Left renal pelvis (tissue), 4 donors: ENCODE results near the gene LRCH3. TPM values are rescaled to one million over a fixed set of nuclear protein-coding genes. Genes with fewer than 3 reads are reported as not detected.
"Not testable (repeated sequence)": the region's sequence is repeated elsewhere in the genome, so short reads cannot be mapped to it uniquely, and the experiment has no call there.

Experiments used
- DNase-seq, 4 donors: peaks; one replicate each; pipeline ENCODE4 v3.0.0-alpha.2; 2013; ENCODE audit warnings: low read depth in 4 of 4, low spot score in 3 of 4
- polyA plus RNA-seq, 4 donors: library from polyadenylated mRNA; unstranded; fragments of 120-200 nt; gene quantifications; one replicate each; pipeline ENCODE4 v1.2.1, GENCODE V29; 2013; ENCODE audit not compliant: insufficient read length in 4 of 4

The LRCH3 gene
- polyA plus RNA-seq, 4 donors = 35.0 to 52.9 (median 38.8) TPM

DNA sequence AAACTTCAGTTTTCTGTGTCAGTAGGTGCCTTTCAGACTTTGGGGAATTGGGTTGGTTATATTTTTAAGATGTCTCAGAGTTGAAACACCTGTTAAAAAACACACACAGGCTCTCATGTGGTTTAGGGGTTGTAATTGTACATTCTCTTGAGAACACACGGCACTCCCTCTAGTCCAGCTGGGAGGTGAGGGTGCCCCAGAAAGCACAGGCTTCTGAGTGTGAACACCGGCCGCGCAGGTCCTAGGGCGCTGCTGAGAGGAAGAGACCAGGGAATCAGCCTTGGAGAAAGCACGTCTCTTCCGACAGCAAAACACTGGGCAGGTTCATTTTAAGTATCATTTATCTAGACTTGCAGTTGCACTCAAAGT is 90.9 kb downstream of the LRCH3 start:
- DNase-seq = no peak

DNA sequence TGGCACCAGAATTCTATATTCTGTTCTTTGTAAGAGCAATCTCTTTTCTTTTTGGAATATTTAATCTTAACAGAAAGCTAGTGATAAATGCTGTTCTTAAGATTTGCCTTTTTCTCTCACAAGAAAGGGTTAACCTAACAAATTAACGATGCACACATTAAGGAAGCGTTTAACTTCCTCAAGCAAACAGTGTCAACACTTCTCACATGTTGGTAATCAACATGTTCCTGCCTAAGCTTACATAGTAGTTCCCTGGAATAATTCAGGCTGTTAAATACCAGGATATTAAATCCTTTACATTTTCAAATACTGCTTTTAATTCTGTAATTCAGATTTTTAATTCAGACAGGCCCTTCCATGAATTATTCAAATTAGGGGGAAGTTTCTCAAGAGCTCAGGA is 91.5 kb downstream of the LRCH3 start:
- no peak for DNase-seq

DNA sequence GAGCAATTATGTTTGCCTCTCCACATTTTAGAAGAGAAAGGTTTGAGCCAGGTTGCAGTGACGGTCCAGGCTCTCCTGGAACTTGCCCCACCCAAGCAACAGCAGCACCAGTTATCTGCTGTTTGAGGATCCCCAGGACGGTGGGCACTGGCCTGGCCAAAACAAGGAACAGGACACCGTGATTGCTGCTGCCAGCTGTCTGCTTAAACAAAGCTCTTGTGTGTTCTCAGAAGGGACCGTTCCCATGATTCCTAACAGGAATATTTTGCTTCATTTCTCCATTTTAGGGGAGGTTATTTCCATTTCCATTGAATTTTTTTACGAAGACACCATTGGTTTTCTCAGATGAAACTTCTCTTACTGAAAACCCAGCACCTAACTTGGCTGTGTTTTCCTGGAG is 92.5 kb downstream of the LRCH3 start:
- no peak for DNase-seq

DNA sequence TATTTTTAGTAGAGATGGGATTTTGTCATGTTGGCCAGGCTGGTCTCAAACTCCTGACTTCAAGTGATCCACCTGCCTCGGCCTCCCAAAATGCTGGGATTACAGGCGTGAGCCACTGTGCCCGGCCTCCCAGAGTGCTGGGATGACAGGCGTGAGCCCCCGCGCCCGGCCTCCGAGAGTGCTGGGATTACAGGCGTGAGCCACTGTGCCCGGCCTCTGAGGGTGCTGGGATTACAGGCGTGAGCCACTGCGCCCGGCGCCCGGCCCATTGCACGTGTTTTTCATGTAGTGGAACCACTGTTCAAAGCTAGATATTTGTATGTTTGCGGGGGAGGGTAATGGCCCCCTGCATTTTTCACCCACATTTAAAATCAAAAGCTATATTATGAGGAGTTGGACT is 93.3 kb downstream of the LRCH3 start:
- not testable (repeated sequence) for DNase-seq

DNA sequence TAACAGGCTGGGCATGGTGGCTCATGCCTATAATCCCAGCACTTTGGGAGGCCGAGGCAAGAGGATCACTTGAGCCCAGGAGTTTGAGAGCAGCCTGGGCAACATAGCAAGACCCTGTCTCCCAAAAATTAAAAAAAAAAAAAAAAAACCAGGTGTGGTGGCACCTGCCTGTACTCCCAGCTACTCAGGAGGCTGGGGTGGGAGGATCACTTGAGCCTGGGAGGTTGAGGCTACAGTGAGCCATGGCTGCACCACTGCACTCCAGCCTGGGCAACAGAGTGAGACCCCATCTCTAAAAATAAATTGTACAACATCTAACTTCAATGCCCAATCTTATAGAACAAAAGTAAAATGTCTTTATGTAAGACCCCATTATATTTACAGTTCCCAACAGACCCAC is 95.0 kb downstream of the LRCH3 start:
- DNase-seq = not testable (repeated sequence)

DNA sequence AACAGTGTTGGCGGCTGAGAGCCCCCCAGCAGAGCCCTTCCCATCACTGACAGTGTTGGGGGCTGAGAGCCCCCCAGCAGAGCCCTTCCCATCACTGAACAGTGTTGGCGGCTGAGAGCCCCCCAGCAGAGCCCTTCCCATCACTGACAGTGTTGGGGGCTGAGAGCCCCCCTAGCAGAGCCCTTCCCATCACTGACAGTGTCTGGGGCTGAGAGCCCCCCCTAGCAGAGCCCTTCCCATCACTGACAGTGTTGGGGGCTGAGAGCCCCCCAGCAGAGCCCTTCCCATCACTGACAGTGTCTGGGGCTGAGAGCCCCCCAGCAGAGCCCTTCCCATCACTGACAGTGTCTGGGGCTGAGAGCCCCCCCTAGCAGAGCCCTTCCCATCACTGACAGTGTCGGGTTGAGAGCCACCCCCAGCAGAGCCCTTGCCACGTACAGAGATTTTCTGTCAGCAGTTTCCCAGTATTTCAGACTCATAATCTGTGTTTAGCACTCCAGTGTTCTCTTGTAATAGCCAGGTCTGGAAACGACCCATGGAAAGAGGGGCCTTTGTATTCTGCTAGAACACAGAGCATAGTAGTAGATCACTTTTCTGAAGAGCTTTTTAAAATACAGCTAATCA is 96.5 kb downstream of the LRCH3 start:
- DNase-seq = not testable (repeated sequence)

DNA sequence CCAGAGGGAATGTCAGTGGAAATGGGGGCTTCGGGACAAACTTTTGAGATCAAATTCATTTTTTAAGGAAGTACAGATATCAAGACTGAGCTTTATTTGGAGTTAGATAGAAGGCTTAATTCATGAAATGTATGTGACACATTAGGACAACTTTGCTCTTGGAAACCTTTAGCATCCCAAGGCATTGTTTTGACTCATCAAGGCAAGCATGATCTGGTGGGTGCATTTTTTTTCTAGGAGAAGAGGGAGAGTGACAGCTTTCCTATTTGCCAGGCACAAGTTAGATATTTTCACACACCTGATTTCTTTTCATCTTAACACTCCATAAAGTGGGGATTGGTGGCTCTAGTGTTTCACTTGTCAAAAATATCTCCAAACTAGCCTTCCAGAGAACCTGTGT is 97.5 kb downstream of the LRCH3 start:
- no peak for DNase-seq

DNA sequence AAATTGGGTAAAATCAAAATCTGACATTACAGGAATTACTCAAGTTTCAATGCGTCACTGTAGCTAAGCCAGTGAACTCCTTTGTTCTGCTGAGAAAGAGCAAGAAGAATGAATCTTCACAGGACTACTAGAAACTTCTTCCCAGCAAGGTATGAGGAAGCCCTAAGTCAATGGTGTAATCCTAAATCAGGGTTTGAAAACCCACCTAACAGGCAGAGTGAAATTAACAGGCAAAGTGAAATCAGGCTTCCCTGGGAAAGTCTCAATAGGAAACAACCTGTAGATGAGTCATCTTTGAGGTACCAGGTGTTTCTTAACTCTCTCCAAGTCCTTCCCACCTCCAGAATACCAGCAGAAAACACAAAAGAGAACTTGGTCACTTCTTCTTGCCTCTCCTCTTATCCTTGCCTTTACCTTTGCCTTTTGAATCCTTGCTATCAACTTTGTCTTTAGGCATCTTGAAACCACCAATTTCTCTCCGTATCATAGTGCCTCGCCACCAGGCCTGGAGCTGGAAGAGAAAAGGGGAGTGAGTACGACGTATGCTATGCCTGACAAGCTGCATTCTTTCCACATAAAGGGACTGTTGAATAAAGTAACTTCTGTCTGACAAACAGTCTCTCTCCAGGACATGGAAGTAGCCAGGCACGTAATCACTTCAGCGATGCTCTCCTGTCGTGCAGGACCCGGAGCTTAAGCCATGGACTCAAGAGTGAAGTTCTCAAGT is 98.3 kb downstream of the LRCH3 start:
- no peak for DNase-seq

DNA sequence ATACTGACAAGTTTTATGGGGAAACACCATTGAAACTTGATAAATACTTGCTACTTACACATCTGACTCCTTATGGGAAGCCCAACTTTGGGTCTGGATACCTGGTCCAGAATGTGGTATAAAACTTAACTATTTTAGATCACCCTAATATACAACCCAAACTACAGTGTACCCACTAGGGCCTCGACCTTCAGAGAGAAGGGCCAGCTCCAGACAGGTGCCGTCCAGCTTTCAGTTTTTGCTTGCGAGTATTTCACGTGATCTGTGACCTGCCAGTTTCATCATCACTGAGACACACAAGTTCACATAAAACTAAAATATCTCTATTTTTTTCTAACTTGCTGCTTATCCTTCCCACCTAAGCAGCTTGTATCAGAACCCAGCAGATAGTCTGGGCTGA is 99.6 kb downstream of the LRCH3 start:
- DNase-seq = no peak

DNA sequence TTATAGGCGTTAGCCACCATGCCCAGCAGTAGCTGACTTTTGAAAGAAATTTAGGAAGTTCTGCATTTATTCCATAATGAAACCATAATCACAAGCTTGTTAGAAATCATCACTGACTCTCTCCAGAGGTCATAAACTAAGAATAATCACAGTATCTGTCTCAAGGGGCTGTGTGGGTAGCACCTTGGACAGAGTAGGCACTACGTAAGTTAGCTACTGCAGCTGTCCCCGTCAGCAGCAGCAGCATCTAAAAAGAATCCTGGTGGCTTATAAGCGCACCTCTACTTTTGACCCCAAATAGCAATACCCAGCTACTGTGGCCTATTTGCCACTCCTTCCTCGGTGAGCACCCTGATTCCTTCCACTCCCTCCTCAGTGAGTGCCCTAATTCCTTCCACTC is 101.1 kb downstream of the LRCH3 start:
- DNase-seq = no peak

DNA sequence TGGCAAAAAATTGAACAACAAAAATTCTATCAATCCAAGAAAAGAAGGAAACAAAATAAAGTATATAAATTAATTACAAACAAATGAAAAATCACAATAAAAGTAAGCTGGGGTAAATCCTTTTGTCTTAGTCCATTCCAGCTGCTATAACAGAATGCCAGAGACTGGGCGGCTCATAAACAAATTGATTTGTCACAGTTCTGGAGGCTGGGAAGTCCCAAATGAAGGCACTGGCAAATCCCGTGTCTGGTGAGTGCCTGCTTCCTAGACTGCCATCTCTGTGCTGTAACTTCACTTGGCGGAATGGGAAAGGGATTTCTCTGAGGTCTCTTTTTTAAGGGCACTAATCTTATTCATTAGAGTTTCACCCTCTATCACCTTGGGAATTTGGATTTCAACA is 105.4 kb downstream of the LRCH3 start:
- no peak for DNase-seq

DNA sequence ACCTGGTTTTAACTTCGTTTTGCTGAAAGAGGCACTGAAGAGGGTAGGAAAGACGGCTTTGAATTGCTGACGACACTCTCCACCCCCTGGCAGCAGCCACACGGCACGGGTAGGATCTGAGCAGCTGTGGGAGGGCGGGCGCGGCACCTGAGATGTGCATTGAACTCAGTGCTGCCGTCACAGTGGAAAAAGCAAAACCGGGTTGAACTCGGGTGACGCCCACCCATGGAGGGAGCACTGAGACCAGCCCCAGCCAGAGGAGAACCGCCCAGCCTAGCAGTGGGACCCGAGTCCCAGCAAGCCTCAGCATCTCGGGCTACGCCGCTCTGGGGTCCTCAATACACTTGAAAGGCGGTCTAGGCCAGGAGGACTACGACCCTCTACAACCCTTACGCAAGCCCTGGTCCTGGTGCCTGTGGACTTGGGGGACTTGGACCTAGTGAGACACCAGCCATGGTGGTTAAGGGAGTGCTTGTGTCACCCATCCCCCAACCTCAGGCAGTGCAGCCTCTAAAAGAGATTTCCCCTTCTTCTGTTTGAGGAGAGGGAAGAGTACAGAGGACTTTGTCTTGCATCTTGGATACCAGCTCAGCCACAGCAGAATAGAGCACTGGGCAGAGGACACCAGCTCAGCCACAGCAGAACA is 108.9 kb downstream of the LRCH3 start:
- no peak for DNase-seq

DNA sequence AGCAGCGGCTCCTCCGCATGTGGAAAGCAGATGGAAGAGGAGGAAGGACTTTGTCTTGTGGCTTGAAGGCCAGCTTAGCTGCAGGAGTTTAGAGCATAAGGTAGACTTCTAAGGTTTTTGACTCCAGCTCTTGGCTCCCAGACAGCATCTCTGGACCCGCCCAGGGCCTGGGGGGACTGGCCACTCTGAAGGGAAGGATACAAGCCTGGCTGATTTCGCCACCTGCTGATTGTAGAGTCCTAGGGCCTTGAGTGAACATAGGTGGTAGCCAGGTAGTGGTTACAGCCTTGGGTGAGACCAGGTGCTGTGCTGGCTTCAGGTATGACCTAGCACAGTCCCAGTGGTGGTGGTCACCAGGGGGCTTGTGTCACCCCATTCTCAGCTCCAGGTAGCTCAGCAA is 110.6 kb downstream of the LRCH3 start:
- no peak for DNase-seq

DNA sequence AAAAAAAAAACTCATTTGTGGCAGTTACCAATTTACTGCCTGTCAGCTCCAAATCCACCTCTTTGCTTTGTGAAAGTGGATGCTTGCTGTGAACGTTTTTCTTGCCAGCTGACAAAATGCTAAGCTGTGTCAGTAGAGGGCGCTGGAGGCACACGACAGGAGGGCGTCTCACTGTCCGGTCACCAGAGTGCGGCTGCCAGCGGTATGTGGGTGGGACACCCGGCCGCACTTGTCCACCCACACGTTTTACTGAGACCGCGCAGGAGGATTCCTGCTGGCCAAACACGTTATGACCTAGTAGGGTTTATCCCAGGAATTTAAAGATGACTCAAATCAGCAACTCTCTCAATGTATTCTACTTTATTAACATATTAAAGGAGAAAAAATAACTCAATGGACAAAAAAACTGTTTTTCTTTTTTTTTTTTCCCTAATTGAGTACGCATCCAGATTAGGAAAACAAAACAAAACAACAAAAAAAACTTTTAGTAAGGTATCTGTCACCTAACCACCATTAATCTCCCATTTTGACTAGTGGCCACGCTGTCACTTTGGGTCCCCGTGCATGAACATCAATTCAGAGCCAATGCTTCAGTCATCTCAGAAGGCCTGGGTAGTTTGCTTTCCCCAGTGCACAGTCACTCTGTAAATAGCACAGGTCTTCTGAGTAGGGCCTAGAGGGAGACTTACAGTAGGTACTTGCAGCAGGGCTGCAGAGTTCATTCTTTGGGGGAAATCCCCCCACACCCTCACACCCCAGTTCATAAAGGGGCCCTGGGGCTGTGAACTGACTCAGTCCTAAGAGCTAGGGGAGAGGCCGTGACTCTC is 115.2 kb downstream of the LRCH3 start:
- DNase-seq = peak; percentile 58 to 79 (median 74)

DNA sequence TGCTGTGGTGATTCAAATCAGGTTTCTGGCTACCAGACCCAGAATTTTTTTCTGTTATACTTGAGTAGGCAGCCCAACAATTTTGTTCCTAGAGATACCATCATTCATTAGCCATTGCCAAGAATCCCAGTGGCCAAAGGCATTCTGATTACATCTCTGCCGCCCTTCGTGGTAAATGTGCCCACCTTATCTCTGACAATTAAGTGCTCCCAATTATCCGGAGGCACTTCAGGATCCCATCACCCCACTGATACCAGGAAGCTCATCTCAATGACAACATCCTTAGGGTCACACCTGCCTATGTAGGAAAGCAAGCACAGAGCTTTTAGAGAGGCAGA is 115.8 kb downstream of the LRCH3 start:
- DNase-seq = no peak

DNA sequence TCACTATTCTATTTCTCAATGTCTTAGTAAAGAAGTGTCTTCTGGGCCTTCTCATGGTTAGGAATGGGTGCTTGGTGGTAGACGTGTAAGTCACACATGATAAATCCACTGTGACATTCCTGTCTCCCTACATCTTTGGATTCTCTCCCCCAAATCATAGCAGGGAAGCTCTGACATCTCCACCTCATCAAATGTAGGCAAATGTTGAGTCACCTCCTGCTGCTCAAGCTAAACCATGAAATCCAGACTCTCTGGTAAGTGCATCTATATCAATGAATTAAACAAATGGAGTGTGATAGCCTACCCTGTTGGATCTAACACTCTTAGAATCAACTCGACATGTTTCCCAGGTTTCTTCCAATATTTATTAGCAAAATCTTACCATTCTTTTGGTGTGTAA is 116.1 kb downstream of the LRCH3 start:
- DNase-seq = no peak

DNA sequence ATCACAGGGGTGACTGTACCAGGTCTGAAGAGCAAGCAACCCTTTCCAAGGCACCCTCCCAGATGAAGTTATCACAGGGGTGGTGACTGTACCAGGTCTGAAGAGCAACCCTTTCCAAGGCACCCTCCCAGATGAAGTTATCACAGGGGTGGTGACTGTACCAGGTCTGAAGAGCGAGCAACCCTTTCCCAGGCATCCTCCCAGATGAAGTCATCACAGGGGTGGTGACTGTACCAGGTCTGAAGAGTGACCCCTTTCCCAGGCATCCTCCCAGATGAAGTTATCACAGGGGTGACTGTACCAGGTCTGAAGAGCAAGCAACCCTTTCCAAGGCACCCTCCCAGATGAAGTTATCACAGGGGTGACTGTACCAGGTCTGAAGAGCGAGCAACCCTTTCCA is 117.5 kb downstream of the LRCH3 start:
- not testable (repeated sequence) for DNase-seq

DNA sequence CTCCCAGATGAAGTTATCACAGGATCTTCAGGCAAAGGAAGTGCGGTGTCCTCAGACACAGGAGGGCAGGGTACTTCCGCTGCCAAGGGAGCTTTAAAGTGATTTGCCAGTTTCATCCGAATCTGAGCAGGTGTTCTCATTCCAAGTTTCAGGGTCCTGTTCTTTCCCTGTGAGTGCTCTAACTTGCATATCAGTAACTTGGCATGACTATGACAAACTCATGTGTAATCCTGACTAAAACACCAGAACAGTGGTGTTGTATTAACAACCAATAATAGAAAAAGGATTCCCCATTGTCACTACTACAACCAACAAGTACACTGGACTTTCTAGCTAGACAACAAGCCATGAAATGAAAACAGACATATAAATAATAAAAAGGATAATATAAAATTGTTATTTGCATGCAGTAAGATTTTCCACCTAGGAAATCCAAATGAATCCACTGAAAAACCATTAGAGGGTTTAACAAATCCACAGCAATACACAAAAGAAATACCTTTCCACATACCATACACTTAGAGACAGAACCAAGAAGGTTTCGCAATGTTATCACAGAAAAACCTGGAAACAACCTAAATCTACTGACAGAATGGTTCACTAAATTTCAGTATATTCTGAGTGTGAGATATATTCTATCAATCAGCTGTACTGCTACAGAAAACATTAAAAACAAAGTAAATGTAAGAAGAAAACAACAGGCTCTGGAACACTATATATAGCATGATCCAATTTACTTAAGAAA is 118.1 kb downstream of the LRCH3 start:
- DNase-seq = no peak

DNA sequence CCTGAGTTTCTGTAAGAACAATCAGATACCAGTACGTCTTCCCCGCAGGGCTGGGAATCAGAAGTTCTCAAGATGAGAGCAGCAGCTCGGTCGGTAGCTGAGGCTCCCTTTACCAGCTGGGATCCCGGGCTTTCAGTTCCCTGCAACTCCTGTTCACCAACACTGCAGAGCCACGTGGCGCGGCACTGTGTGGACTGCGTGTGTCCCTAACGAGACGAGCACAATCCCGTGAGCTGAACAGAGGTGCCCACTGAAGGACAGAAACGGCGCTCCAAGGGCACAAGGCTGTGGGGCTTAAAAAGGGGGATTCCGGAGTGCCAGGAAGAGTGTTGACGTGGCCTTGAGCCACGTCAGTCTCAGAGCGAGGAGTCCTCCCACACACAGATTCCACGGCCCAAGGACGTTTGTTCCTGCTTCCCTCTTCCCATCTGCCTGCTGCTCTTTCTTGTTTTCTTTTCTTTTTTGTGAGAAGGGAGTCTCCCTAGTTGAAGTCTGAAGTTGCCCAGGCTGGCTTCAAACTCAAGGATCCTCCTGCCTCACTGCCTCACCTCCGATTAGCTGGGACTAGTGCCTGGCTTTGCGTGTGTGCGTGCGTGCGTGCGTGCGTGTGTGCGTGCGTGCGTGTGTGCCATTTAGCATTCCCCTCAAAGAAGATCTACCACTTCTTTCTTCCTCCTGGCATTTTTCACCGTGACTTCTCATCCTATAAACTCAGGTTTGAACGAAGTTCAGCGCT is 121.9 kb downstream of the LRCH3 start:
- DNase-seq = no peak
